ENCODE results near the gene CTR9.
"Not testable (repeated sequence)": the region's sequence is repeated elsewhere in the genome, so short reads cannot be mapped to it uniquely, and the experiment has no call there.

CTR9 gene

GRCh38 chr11:10813945-10814344 is 62.9 kb downstream of the CTR9 start:
- Histone ChIP-seq H3K27ac (no peak overlapping the region), H3K4me3 (no peak overlapping the region)
- DNase-seq (ENCODE audit: low spot score) = no peak
- no peak for TF ChIP-seq CTCF (IDR thresholded peaks at IDR 0.05)

- no peak for TF ChIP-seq CTCF (IDR thresholded peaks at IDR 0.05)
- DNase-seq (ENCODE audit: low spot score) = no peak
- Histone ChIP-seq H3K4me3 (no peak overlapping the region), H3K27ac (no peak overlapping the region)
Measured at GRCh38 chr11:10818594-10818993, 67.5 kb downstream of the CTR9 start.

- H3K27ac ChIP-seq; H3K4me3 ChIP-seq; DNase-seq (ENCODE audit: low spot score): not testable (repeated sequence)
Measured at GRCh38 chr11:10822491-10822890, 71.4 kb downstream of the CTR9 start.

- no peak overlapping the region for H3K27ac ChIP-seq
- no peak for DNase-seq (ENCODE audit: low spot score)
- no peak for TF ChIP-seq CTCF (IDR thresholded peaks at IDR 0.05)
- no peak overlapping the region for H3K4me3 ChIP-seq
Measured at GRCh38 chr11:10823152-10823579, 72.1 kb downstream of the CTR9 start.

- no peak for DNase-seq (ENCODE audit: low spot score)
- H3K27ac ChIP-seq = no peak overlapping the region
- no peak for TF ChIP-seq CTCF (IDR thresholded peaks at IDR 0.05)
- H3K4me3 ChIP-seq = no peak overlapping the region
Measured at GRCh38 chr11:10824888-10825287, 73.8 kb downstream of the CTR9 start.

GRCh38 chr11:10828402-10828801 is 77.4 kb downstream of the CTR9 start:
- Histone ChIP-seq H3K27ac (no peak overlapping the region), H3K4me3 (no peak overlapping the region)
- TF ChIP-seq CTCF (IDR thresholded peaks at IDR 0.05) = no peak
- no peak for DNase-seq (ENCODE audit: low spot score)

GRCh38 chr11:10829139-10829538 is 78.1 kb downstream of the CTR9 start:
- DNase-seq (ENCODE audit: low spot score) = no peak
- Histone ChIP-seq H3K27ac (no peak overlapping the region), H3K4me3 (no peak overlapping the region)
- TF ChIP-seq CTCF (IDR thresholded peaks at IDR 0.05) = no peak
